NB4 (cell line): ENCODE results near the gene GABRG3.

Experiments used
- DNase-seq: peaks from one replicate; pipeline ENCODE4 v3.0.0; 2010; ENCODE audit warnings: low read depth
- H3K4me3 ChIP-seq: one replicate; pipeline ENCODE4 v1.5.1; 2011; ENCODE audit warnings: mild to moderate bottlenecking, low read depth, low read length, moderate library complexity
- MYC ChIP-seq: IDR thresholded peaks from 2 replicates; pipeline ENCODE4 v1.6.1; 2011; ENCODE audit warnings: low read depth, low read length
- POLR2A ChIP-seq: IDR thresholded peaks from 2 replicates; pipeline ENCODE4 v1.6.1; 2011; ENCODE audit warnings: mild to moderate bottlenecking; ENCODE audit not compliant: insufficient read length; ENCODE audit errors: extremely low read depth
- TF ChIP-seq, protein P1 (sequence below): IDR thresholded peaks from one replicate; pipeline ENCODE4 v1.5.1; 2012; ENCODE audit warnings: low read depth, low read length
- TF ChIP-seq, protein P2 (sequence below): IDR thresholded peaks from 2 replicates; pipeline ENCODE4 v1.6.1; 2011; ENCODE audit warnings: low read depth, low read length

Gene GABRG3

DNA sequence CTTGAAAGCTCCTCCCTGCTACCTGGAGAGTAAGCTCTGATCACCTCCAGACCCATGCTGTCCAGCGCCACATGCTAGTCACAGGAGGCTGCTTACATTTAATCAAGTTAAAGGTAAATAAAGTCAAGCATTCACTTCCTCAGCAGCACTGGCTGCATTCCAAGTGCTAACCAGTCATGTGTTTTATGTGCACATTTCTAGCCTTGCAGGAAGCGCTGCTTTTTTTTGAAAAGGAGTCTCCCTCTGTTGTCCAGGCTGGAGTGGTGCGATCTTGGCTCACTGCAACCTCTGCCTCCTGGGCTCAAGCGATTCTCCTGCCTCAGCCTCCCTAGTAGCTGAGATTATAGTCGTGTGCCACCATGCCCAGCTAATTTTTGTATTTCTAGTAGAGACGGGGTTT lies 279.2 kb downstream of the GABRG3 start:
- TF ChIP-seq MYC (no peak), POLR2A (no peak)
- TF ChIP-seq, protein P1, sequence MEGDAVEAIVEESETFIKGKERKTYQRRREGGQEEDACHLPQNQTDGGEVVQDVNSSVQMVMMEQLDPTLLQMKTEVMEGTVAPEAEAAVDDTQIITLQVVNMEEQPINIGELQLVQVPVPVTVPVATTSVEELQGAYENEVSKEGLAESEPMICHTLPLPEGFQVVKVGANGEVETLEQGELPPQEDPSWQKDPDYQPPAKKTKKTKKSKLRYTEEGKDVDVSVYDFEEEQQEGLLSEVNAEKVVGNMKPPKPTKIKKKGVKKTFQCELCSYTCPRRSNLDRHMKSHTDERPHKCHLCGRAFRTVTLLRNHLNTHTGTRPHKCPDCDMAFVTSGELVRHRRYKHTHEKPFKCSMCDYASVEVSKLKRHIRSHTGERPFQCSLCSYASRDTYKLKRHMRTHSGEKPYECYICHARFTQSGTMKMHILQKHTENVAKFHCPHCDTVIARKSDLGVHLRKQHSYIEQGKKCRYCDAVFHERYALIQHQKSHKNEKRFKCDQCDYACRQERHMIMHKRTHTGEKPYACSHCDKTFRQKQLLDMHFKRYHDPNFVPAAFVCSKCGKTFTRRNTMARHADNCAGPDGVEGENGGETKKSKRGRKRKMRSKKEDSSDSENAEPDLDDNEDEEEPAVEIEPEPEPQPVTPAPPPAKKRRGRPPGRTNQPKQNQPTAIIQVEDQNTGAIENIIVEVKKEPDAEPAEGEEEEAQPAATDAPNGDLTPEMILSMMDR: no peak
- TF ChIP-seq, protein P2, sequence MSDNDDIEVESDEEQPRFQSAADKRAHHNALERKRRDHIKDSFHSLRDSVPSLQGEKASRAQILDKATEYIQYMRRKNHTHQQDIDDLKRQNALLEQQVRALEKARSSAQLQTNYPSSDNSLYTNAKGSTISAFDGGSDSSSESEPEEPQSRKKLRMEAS: no peak
- DNase-seq: no peak

DNA sequence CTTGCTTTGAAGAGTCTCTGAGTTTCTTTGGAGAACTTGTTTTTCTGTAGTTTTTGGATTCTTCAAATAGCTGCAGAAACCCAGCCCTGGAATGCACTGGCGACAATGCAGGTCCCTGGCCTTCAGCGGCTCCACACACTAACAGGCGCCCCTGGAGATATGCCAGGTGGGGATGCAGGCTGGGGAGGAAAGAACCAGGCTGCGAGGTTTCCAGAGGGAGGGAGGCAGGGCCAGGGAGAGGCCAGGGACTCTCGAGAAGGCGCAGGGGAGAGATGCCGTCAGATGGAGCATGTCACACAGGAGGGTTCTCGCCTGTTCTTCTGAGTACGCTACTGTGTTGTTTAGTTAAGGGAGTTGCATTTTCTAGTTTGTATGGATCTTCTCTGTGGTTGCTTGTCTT lies 283.1 kb downstream of the GABRG3 start:
- no peak for TF ChIP-seq MYC
- TF ChIP-seq, protein P2: no peak
- TF ChIP-seq, protein P1: no peak
- TF ChIP-seq POLR2A: no peak
- no peak for DNase-seq
- H3K4me3 ChIP-seq: no peak overlapping the region

More for the DNA sequence above, 279.2 kb downstream of the GABRG3 start:
- no peak overlapping the region for H3K4me3 ChIP-seq

DNA sequence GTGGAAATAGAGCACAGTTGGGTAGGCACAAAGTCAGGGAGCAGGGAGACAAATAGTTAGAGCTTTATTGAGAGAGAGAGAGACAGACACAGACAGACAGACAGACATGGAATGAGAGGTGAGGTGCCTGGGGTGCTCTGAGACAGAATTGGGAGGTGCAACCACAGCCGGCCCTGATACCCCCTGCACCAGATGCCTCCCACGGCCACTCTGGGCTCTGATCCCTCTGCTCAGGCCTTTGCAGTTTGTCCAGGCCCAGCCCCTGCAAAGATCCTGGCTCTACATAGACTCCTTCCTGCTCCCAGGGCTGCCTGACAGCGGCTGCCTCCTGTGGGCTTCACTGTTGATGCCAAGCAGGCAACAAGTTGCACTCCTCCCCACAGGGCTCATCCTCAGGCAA lies 283.8 kb downstream of the GABRG3 start:
- no peak for DNase-seq
- H3K4me3 ChIP-seq: no peak overlapping the region
- TF ChIP-seq POLR2A (no peak), MYC (no peak)
- TF ChIP-seq, protein P1: no peak
- TF ChIP-seq, protein P2: no peak

DNA sequence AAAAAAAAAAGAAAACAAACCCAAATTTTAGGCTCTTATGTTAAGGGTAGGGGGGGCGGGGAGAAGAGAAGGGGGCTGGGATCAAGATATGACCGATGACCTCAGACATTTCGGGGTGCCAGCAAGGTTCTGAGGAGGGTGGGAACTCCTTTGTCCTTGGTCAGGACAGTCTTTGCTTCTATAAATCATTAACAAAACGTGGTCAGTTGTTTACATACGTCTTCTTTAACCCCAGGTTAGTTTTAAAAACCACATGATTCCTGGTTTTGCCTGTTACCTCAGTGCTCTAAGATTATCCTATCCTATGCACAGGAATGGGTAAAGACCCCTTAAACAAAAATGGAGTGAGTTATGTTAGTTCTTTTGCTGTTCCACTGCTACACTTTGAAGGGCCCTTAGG lies 285.5 kb downstream of the GABRG3 start:
- H3K4me3 ChIP-seq: no peak overlapping the region
- no peak for DNase-seq
- TF ChIP-seq, protein P1: no peak
- TF ChIP-seq, protein P2: no peak
- TF ChIP-seq POLR2A (no peak), MYC (no peak)

DNA sequence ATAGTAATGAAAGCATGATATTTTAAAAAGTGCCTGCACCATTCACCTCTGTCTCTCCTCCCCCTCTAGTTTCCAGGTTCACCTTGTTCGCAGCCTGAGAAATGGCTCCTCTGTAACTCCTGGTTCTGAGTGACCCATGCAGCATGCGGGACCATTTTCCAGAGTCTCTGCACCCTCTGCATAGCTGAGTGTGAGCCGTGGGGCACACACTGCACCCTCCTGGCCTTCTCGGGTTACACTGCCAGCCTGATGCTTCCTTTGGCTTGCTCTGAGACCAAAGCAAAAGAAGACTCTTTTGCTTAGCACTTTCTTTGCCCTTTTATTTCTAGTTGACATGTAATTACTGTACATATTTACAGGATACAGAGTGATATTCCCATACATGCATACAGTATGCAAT lies 287.3 kb downstream of the GABRG3 start:
- H3K4me3 ChIP-seq: no peak overlapping the region
- DNase-seq: no peak
- TF ChIP-seq MYC (no peak), POLR2A (no peak)
- TF ChIP-seq, protein P2: no peak
- TF ChIP-seq, protein P1: no peak

DNA sequence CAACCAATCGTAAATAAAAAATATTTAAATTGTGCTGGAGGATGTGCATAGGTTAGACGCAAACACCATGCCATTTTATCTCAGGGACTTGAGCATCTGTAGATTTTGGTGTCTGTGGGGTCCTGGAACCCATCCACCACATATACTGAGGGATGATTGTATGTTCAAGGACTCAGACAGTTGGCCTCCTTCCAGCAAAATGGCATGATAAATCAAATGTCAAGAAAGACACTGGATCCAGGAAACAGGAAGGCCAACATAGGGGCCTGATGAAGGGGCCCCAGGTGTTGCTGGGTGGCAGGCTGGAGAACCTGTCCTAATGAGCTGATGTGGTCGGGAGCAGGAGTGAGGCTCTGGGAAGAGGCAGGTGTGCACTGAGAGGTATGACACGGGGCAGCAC lies 289.5 kb downstream of the GABRG3 start:
- DNase-seq: no peak
- TF ChIP-seq POLR2A: no peak
- TF ChIP-seq, protein P2: no peak
- no peak for TF ChIP-seq MYC
- TF ChIP-seq, protein P1: no peak
- H3K4me3 ChIP-seq: no peak overlapping the region
